OCI-LY1 (cell line): ENCODE data around the gene NR2F1.

Experiments used
- H2AFZ ChIP-seq: fragments of 200-600 bp; sonication (generic), shearing (Covaris generic); 2 replicates; pipeline ENCODE4 v1.6.0; 2014; ENCODE audit warnings: antibody characterized with exemption, mild to moderate bottlenecking, low read length
- H3F3A ChIP-seq: fragments of 200-600 bp; sonication (generic), shearing (Covaris generic); 2 replicates; pipeline ENCODE4 v1.6.0; 2014; ENCODE audit warnings: mild to moderate bottlenecking, antibody characterized with exemption, low read length, moderate library complexity; ENCODE audit not compliant: insufficient read depth
- H3K27ac ChIP-seq: fragments of 200-600 bp; sonication (generic); 2 replicates; pipeline ENCODE4 v1.5.1; 2014; ENCODE audit warnings: low read length, mixed run types, mild to moderate bottlenecking, low read depth; ENCODE audit not compliant: poor library complexity, severe bottlenecking
- H3K27me3 ChIP-seq: fragments of 200-600 bp; sonication (generic); 2 replicates; pipeline ENCODE4 v1.6.0; 2014; ENCODE audit warnings: antibody characterized with exemption, mild to moderate bottlenecking, low read length, moderate library complexity; ENCODE audit not compliant: insufficient read depth
- H3K36me3 ChIP-seq: fragments of 200-600 bp; sonication (generic); 2 replicates; pipeline ENCODE4 v1.6.1; 2014; ENCODE audit warnings: mild to moderate bottlenecking, antibody characterized with exemption, low read length, moderate library complexity, mixed read lengths; ENCODE audit not compliant: insufficient read depth
- H3K4me1 ChIP-seq: fragments of 200-600 bp; sonication (generic); 2 replicates; pipeline ENCODE4 v1.5.1; 2014; ENCODE audit warnings: mild to moderate bottlenecking, low read length, moderate library complexity; ENCODE audit not compliant: insufficient read depth, severe bottlenecking
- H3K4me2 ChIP-seq: fragments of 200-600 bp; sonication (generic), shearing (Covaris generic); 2 replicates; pipeline ENCODE4 v1.6.1; 2014; ENCODE audit warnings: low read length
- H3K4me3 ChIP-seq: fragments of 200-600 bp; sonication (generic); 2 replicates; pipeline ENCODE4 v1.5.1; 2014; ENCODE audit warnings: low read length, low read depth, mild to moderate bottlenecking, mixed read lengths; ENCODE audit not compliant: poor library complexity, severe bottlenecking
- H3K79me2 ChIP-seq: fragments of 200-600 bp; shearing (Covaris generic); 2 replicates; pipeline ENCODE4 v1.6.1; 2016; ENCODE audit warnings: mixed run types, low read length, mixed read lengths; ENCODE audit not compliant: insufficient read depth
- H3K9ac ChIP-seq: fragments of 200-600 bp; sonication (generic), shearing (Covaris generic); 2 replicates; pipeline ENCODE4 v1.6.1; 2014; ENCODE audit warnings: mild to moderate bottlenecking, low read length, mixed read lengths
- H3K9me2 ChIP-seq: fragments of 200-600 bp; sonication (generic), shearing (Covaris generic); 2 replicates; pipeline ENCODE4 v1.6.1; 2014; ENCODE audit warnings: low read depth, mild to moderate bottlenecking, low read length, mixed read lengths
- H3K9me3 ChIP-seq: fragments of 200-600 bp; shearing (Covaris generic); 2 replicates; pipeline ENCODE4 v1.6.1; 2014; ENCODE audit warnings: low read length, mixed read lengths
- H4K20me1 ChIP-seq: fragments of 200-600 bp; sonication (generic), shearing (Covaris generic); 2 replicates; pipeline ENCODE4 v1.6.0; 2016; ENCODE audit warnings: mild to moderate bottlenecking, low read length; ENCODE audit not compliant: insufficient read depth
- CTCF ChIP-seq: fragments of 200-600 bp; sonication (generic), shearing (Covaris generic); IDR thresholded peaks from 2 replicates; pipeline ENCODE4 v1.5.1; 2017; ENCODE audit warnings: mild to moderate bottlenecking, antibody characterized with exemption, low read length, moderate library complexity, mixed read lengths
- EZH2 ChIP-seq: fragments of 200-600 bp; sonication (generic), shearing (Covaris generic); IDR thresholded peaks from 2 replicates; pipeline ENCODE4 v1.8.0; 2017; ENCODE audit warnings: borderline replicate concordance, mixed run types, mild to moderate bottlenecking, antibody characterized with exemption, low read length, moderate library complexity, mixed read lengths

Gene NR2F1

GRCh38 chr5:93608855-93609254, 25.8 kb downstream of the NR2F1 start:
- H4K20me1 ChIP-seq = no peaks in the 10 kb centered on the region
- TF ChIP-seq EZH2 = no peak
- H3K9me3 ChIP-seq = no peaks in the 10 kb centered on the region
- H3K4me3 ChIP-seq = no peak overlapping the region
- H3K9me2 ChIP-seq = no peaks in the 10 kb centered on the region
- H3F3A ChIP-seq = no peaks in the 10 kb centered on the region
- H3K27ac ChIP-seq = no peak overlapping the region
- no peaks in the 10 kb centered on the region for H3K27me3 ChIP-seq
- H3K9ac ChIP-seq = no peak overlapping the region
- no peaks in the 10 kb centered on the region for H3K4me1 ChIP-seq
- H3K4me2 ChIP-seq = no peak overlapping the region
- H3K79me2 ChIP-seq = no peaks in the 10 kb centered on the region
- no peak overlapping the region for H2AFZ ChIP-seq
- H3K36me3 ChIP-seq = no peaks in the 10 kb centered on the region

GRCh38 chr5:93609762-93610161, 26.7 kb downstream of the NR2F1 start:
- Histone ChIP-seq H3K9ac (no peak overlapping the region), H3K4me3 (no peak overlapping the region), H3K4me1 (no peaks in the 10 kb centered on the region), H3K79me2 (no peaks in the 10 kb centered on the region), H3K4me2 (no peak overlapping the region), H3F3A (no peaks in the 10 kb centered on the region), H3K27me3 (no peaks in the 10 kb centered on the region), H3K9me3 (no peaks in the 10 kb centered on the region), H3K9me2 (no peaks in the 10 kb centered on the region), H3K27ac (no peak overlapping the region), H3K36me3 (no peaks in the 10 kb centered on the region), H4K20me1 (no peaks in the 10 kb centered on the region), H2AFZ (no peak overlapping the region)
- TF ChIP-seq EZH2 (no peak), CTCF (no peak)

- H3K9me2 ChIP-seq = no peaks in the 10 kb centered on the region
- no peak overlapping the region for H3K4me2 ChIP-seq
- no peaks in the 10 kb centered on the region for H4K20me1 ChIP-seq
- H3K79me2 ChIP-seq = no peaks in the 10 kb centered on the region
- no peaks in the 10 kb centered on the region for H3K4me1 ChIP-seq
- no peak overlapping the region for H2AFZ ChIP-seq
- H3K4me3 ChIP-seq = no peak overlapping the region
- H3F3A ChIP-seq = no peaks in the 10 kb centered on the region
- H3K27ac ChIP-seq = no peak overlapping the region
- H3K9ac ChIP-seq = no peak overlapping the region
- TF ChIP-seq CTCF (no peak), EZH2 (no peak)
- no peaks in the 10 kb centered on the region for H3K9me3 ChIP-seq
- H3K36me3 ChIP-seq = no peaks in the 10 kb centered on the region
- no peaks in the 10 kb centered on the region for H3K27me3 ChIP-seq
These were observed 27.7 kb downstream of the NR2F1 start for GRCh38 chr5:93610581-93611272.
